Stimulated activated naive CD8-positive, alpha-beta T cell treated with anti-CD3 and anti-CD28 coated beads, Interleukin-15, amount 100 ng/mL, for 72 hours (primary cell): ENCODE measurements around the gene LRTM2.
A peak's percentile ranks its signal among the peaks of the same experiment; 100 is the strongest.

Experiments used
- ATAC-seq: fragments of 150-1000 bp; cut with Tn5 transposase; 2 replicates; pipeline ENCODE4 v1.10.0; 2021; ENCODE audit warnings: mild to moderate bottlenecking, moderate library complexity
- DNase-seq, 2 donors: peaks; one replicate each; pipeline ENCODE4 v3.0.0; 2021 to 2022
- H3K27ac Mint-ChIP-seq, 2 donors: one replicate each; pipeline ENCODE4 v1.8.0; 2022; ENCODE audit warnings: mild to moderate bottlenecking in 2 of 2, mixed read lengths in 2 of 2, moderate library complexity in 2 of 2
- H3K27me3 Mint-ChIP-seq: one replicate; pipeline ENCODE4 v1.8.0; 2022; ENCODE audit warnings: mixed read lengths
- H3K4me1 Mint-ChIP-seq: one replicate; pipeline ENCODE4 v1.8.0; 2022; ENCODE audit warnings: mild to moderate bottlenecking, mixed read lengths
- H3K4me3 Mint-ChIP-seq, 2 donors: one replicate each; pipeline ENCODE4 v1.8.0; 2022; ENCODE audit warnings: mild to moderate bottlenecking in 2 of 2, mixed read lengths in 2 of 2, moderate library complexity in 1 of 2
- H3K9me3 Mint-ChIP-seq, 2 donors: one replicate each; pipeline ENCODE4 v1.8.0; 2022; ENCODE audit warnings: mixed read lengths in 2 of 2

LRTM2 gene

DNA sequence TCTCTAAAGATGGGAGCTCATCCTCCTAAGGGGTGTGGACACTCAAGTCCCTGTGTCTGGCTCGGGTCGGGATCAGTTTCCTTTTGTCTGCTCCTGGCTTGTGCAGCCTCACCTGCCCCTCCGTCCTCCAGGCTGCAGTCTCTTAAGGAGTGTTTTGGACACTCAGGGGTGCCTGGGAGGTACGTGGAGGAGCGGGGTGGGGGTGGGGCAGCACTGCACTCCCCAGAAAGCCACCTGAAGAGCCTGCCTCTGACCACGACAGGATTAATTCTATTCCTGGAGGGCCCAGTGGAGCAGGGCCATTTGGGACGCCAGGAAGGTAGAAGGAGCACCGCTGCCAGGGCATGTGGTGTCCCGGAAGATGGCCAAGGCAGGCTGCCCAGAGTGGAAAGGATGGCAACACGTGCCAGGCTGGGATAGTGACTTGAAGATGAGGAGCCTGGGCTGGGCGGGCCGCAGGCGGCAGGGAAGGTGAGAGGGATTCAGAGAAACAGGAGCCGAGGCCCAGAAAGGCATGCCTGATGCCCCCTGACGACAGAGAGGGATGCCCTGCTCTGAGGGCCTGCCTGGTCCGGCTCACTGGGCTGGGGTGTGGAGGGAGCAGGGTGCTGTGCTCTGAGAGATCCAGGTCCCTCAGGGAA is 14.8 kb upstream of the LRTM2 start:
- no peak overlapping the region for H3K4me3 Mint-ChIP-seq
- H3K9me3 Mint-ChIP-seq, result peaks cover 0 to 5% of the 10 kb centered on the region in 2 donors
- peak overlapping the region in 1 of 2 donors; percentile 96 for H3K27ac Mint-ChIP-seq
- no peak for ATAC-seq
- no peak for DNase-seq
- H3K4me1 Mint-ChIP-seq, result peaks cover 21% of the 10 kb centered on the region
- H3K27me3 Mint-ChIP-seq, result no peaks in the 10 kb centered on the region

DNA sequence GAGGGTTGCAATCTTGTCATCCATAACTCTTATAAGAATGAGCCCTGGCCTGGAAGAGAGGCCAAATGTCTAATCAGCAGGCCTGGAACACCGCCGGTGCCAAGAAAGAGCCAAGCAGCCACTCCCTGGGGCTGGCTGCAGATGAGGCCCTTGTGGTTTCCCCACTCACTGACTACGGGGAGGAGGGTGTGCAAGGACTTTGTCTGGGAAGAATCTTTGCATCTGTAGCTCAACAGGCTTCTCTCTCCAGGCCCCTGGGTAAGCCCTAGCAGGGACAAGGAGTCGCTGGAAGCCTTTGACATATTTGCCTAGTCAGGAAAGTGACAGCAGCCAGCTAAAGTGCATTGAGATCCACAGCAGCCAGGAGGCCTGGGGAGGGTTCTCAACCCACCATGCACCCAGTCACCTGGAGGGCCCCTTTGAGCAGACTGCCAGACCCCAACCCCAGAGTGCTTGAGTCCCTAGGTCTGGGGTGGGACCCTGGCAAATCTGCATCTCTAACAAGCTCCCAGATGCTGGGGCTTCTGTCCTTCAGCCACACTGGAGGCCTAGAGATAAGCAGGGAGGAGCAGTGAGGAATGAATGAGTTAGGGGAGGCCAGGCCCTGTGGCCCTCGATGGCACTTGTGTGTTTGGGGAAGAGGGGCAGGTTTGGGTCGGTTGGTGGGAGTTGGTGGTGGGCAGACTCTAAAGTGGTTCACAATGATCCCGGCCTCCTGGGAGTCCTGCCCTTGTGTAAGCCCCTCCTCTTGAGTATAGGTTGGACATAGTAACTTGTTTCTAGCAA is 13.9 kb upstream of the LRTM2 start:
- Mint-ChIP-seq H3K27ac (peak overlapping the region in 1 of 2 donors; percentile 79), H3K9me3 (peaks cover 0 to 5% of the 10 kb centered on the region in 2 donors), H3K27me3 (no peaks in the 10 kb centered on the region), H3K4me1 (peaks cover 29% of the 10 kb centered on the region), H3K4me3 (no peak overlapping the region)
- DNase-seq (no peak), ATAC-seq (no peak)

DNA sequence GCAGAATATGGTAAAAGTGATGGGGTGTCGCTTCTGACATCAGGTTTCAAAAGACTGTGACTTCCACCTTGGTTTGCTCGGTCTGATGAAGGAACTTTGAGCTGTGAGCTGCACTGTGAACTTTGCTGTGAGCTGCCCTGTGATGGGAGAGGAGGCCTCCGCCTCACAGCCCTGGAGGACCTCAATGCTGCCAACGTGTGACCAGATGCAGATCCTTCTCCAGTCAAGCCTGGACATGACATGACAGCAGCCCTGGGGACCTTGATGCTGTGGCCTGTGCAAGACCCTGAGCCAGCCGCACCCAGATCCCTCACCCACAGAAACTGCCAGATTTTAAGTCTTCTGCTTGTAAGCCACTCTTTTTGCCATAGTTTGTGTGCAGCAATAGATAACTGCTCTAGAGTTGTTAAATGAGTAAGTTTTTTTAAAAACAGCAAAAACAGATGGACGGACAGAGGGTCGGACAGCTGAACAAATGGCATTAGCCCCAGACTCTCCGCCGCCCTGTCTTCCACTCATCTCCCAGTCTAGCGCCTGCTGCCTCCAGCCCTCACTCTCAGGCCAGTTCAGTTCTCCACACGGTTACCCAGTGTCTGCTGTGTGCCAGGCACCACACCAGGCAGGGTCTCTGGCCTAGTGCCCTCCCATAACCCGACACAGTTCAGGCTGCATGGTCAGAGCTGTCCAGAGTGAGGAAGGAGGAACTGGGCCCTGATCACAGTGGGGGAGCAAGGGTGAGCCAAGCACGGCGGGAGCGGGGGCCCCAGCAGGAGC is 13.1 kb upstream of the LRTM2 start:
- no peak overlapping the region for H3K4me3 Mint-ChIP-seq
- peaks cover 32% of the 10 kb centered on the region for H3K4me1 Mint-ChIP-seq
- ATAC-seq, result no peak
- no peak overlapping the region for H3K27ac Mint-ChIP-seq
- peaks cover 0 to 5% of the 10 kb centered on the region in 2 donors for H3K9me3 Mint-ChIP-seq
- no peak for DNase-seq
- H3K27me3 Mint-ChIP-seq, result no peaks in the 10 kb centered on the region

DNA sequence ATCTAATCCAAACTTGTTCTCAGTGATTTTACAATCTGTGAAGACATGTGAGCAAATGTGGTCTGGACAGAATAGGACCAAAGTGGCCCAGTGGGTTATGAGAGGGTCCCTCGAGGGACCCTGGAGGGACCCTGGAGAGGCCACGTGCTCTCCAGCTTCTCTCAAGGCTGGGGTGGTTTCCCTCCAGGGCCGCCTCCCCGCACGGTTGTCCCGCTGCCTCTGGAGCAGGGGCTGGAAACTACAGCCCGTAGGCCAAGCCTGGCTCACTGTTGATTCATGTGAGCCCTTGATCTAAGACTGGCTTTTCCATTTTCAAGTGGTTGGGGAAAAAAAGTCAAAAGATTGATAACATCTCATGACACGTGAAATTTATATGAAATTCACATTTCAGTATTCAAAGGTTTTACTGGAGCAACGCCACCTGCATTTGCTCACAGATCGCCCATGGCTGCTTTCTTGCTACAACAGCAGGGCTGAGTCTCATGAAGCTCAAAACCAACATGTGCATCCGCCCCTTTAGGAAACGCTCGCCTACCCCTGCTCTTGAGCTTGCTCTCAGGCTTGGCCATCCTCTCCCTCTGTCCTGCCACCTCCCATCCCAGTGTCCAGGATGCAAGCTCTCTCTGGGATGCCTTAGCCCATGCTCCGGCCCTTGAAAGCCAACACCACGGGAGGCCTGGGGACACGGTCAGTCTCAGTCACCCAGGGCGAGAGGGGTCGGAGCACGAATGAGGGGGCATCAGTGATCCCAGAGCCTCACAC is 12.1 kb upstream of the LRTM2 start:
- Mint-ChIP-seq H3K4me3 (no peak overlapping the region), H3K27ac (no peak overlapping the region), H3K4me1 (peaks cover 32% of the 10 kb centered on the region), H3K27me3 (no peaks in the 10 kb centered on the region), H3K9me3 (peaks cover 0 to 5% of the 10 kb centered on the region in 2 donors)
- no peak for ATAC-seq
- DNase-seq, result no peak

DNA sequence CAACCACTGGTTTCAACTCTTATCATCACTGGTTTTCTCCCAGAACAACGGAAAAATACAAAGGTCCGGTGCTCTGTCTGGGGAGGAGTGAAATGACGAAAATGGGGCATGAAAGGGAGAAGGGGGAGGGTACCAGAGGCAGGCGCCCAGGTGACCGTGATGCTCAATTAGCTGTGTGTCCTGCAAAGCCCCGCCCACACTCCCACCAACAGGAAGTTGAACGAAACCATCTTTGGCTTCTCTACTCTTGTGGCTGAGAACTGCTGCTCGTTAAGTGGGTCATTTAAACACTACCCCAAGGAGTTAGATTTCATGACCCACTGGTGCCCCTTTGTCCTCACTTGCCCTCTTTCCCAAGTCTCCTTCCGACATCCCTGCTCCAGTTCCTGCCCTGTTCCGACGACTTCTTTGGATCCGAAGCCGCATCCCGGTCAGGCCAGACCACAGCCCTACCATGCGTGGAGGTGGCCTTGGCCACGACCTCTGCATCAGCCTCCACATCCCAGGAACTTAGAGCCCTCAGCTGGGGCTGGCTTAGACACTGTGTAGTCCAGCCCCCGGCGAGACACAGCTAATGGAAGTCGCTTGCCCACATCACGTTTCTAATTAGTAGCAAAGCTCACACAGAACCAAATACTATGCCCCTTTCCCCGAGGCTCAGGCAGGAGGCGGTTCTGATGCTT is 11.4 kb upstream of the LRTM2 start:
- Mint-ChIP-seq H3K4me3 (no peak overlapping the region), H3K9me3 (peaks cover 0 to 5% of the 10 kb centered on the region in 2 donors), H3K27me3 (no peaks in the 10 kb centered on the region), H3K4me1 (peaks cover 32% of the 10 kb centered on the region), H3K27ac (peak overlapping the region in 1 of 2 donors; percentile 48)
- no peak for ATAC-seq
- no peak for DNase-seq

DNA sequence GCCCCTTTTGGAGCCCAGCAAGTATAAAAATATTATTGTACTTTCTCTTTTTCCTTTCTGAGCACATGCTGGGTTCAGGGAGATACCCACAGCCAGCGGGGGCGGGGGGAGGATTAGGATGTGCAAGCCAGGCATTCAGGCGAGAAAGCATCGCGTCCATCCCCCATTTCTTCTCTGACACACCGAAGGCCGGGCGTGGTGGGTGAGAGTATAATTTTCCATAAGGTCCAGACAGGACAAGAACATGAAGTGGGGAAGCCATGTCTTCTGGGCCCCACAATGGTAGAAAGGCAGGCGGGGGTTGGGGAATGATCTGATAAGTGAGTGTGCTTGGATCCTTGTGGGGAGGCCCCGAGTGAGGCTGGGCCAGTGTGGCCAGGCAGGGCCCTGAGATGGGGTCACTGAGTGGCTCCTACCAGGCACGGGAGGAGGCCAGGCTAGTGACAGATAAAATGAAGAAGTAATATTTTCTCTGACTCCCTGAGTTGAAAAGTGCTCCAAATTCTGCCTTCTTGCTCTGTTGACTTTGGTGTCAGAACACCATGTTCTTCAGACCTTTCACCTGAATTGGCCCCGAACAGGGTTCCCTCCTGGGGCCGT is 10.7 kb upstream of the LRTM2 start:
- H3K27ac Mint-ChIP-seq, result peak overlapping the region in 1 of 2 donors; percentile 48
- H3K27me3 Mint-ChIP-seq, result no peaks in the 10 kb centered on the region
- H3K4me3 Mint-ChIP-seq, result no peak overlapping the region
- DNase-seq (no peak), ATAC-seq (no peak)
- no peaks in the 10 kb centered on the region for H3K9me3 Mint-ChIP-seq
- H3K4me1 Mint-ChIP-seq, result peaks cover 26% of the 10 kb centered on the region

DNA sequence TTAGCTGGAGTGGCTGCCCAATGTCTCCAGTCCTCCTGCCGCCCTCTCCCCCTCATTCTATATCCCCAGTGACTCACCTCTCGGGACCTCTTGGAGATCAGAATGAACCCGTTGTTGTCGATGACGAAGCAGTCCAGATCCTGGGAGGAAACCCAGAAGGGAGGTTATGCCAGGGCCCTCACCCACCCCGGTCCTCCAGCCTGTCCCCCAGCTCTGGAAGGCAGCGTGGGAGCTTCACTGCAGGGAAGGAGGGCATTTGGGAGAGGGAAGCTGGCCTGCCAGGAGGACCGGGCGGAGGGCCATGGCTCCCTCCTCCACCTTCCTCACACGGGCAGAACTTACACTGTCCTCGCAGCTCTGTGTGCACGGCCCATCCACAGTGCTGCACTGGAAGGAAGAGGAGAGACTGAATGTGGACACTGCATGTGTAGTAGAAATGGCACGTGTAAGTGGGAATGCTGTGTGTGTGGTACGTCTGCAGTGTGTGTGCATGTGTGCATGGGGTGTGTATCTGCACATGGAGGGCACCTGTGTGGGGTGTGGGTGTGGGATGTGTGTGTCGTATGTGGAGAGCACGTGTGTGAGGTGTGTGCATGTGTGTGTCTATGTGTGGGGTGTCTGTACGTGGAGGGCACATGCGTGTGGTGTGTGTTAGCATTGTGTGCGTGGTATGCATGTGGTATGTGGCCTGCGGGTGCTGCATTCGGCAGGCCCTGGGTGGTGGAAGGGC is 10.0 kb upstream of the LRTM2 start:
- DNase-seq (no peak), ATAC-seq (no peak)
- H3K4me3 Mint-ChIP-seq, result peak overlapping the region in 1 of 2 donors; percentile 61
- peaks cover 21% of the 10 kb centered on the region for H3K4me1 Mint-ChIP-seq
- no peaks in the 10 kb centered on the region for H3K27me3 Mint-ChIP-seq
- H3K27ac Mint-ChIP-seq, result peak overlapping the region in 1 of 2 donors; percentile 8
- H3K9me3 Mint-ChIP-seq, result no peaks in the 10 kb centered on the region

DNA sequence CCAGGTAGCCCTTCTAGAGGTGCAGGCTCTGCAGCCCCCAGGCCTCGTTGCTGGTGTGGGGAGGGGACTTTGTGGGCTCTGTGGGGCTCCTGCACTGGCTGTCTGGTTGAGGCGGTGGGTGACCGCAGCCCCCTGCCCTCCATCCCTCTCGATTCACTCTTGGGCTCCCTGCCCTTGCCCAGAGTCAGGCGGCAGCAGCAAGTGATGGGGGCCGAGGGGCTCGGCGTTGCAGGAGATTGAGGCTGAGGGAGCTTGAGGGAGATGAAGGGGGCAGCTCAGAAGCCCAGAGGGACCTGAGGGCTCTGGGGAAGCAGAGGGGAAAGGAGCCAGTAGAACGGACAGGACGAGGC is 9.5 kb upstream of the LRTM2 start:
- ATAC-seq (peak; percentile 22), DNase-seq (no peak)
- Mint-ChIP-seq H3K9me3 (no peaks in the 10 kb centered on the region), H3K4me3 (peak overlapping the region; percentile 7 to 61), H3K27ac (peak overlapping the region; percentile 8 to 94), H3K4me1 (peaks cover 21% of the 10 kb centered on the region), H3K27me3 (no peaks in the 10 kb centered on the region)

DNA sequence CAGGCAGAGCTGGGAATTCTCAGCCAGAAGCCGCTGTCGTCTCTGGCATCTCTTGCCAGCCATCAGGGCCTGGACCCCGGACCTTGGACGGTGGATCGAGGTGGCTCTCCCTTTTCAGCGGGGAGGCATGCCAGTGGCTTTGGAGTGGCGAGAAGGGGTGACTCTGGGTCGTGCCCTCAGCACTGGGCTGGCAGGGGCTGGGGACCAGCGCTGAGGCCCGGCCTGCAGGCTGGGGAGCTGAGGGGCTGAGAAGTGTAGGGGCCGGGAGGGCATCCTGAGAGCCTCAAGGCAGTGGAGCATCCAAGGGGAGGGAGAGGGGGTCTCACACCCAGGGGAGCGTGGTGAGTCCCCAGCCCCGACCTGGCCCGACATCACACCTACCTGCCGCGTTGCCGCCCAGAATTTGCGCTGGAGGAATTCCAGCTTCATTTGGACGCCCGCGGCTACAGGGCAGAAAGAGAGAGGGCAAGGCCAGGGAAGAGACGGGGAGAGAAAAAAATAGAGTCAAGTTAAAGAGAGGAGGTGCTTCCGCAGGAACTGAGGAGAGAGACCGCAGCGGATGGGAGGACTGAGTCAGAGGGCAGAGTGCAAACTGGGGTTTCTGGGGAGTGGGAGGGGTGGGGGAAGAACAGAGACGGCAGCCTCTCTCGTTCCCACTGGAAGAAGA is 9.0 kb upstream of the LRTM2 start:
- H3K27me3 Mint-ChIP-seq, result no peaks in the 10 kb centered on the region
- ATAC-seq (peak; percentile 60), DNase-seq (no peak)
- peaks cover 21% of the 10 kb centered on the region for H3K4me1 Mint-ChIP-seq
- H3K27ac Mint-ChIP-seq, result peak overlapping the region; percentile 8 to 94
- H3K4me3 Mint-ChIP-seq, result peak overlapping the region; percentile 7 to 61
- H3K9me3 Mint-ChIP-seq, result no peaks in the 10 kb centered on the region

DNA sequence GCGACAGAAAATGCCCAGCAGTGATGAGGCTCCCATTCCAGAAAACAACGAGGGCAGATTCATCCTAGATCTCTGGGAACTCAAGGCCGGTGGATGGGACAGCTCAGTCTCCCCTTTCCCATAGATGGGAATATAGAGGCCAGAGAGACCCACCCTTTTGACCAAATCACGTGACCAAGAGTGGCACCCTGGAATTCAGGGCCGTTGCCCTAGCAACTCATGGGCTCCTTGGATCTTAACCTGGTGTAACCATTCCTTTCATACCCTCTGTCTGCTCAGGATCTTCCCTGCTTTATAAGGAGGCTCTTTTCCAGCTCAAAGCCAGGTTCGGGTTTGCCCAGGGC is 8.4 kb upstream of the LRTM2 start:
- Mint-ChIP-seq H3K9me3 (no peaks in the 10 kb centered on the region), H3K27me3 (no peaks in the 10 kb centered on the region), H3K27ac (peak overlapping the region in 1 of 2 donors; percentile 4), H3K4me1 (peaks cover 21% of the 10 kb centered on the region), H3K4me3 (peak overlapping the region in 1 of 2 donors; percentile 61)
- DNase-seq (no peak), ATAC-seq (no peak)

DNA sequence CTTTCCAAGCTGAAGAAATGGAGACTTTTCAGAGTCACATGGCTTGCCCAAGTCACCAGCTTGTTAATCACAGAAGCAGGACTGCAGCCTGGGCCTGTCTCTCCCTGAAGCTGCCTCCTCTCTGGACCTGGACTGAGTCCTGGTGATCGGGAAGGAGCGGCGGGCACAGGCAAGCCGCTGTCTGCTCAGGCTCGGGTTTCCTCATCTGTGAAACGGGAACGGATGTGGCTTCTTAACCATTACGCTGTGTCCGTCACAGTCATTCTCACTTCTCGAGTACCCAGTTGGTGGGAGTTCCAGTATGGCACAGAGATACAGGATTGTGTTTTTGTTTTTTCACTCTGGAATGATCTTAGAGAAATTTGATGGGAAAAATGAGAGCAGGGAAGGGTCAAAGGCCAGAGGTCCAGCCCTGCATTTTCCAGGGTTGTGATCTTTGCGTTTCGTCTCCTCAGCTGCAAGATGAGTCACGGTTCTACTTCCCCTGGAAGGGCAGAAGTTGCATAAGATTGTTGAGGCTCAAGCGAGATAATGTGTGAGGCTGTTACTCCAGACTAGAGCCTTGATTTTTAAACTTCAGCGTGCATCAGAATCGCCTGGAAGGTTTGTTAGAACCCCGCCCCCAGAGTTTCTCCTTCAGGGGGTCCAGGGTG is 7.6 kb upstream of the LRTM2 start:
- H3K4me3 Mint-ChIP-seq, result no peak overlapping the region
- peak overlapping the region in 1 of 2 donors; percentile 53 for H3K27ac Mint-ChIP-seq
- H3K4me1 Mint-ChIP-seq, result peaks cover 21% of the 10 kb centered on the region
- DNase-seq (no peak), ATAC-seq (no peak)
- no peaks in the 10 kb centered on the region for H3K9me3 Mint-ChIP-seq
- no peaks in the 10 kb centered on the region for H3K27me3 Mint-ChIP-seq

DNA sequence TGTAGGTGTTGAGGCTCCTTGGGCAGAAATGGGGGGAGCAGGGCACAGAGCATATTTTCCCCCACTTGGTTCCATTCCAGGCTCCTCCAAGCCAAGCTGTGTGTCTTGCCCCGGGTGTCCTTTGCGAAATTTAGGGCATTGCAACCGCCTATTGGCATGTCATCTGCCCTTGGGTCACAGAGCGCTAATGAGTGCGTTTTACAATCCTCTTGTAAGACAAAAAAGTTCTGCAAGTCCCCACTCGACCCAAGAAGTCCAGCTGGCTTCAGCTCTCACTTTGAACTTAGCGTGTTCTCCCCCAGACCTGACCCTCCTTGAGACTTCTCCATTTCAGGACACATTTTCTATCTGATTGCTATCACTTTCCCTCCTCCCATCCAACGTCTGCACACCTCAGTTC is 6.1 kb upstream of the LRTM2 start:
- Mint-ChIP-seq H3K27ac (no peak overlapping the region), H3K9me3 (no peaks in the 10 kb centered on the region), H3K4me3 (no peak overlapping the region), H3K27me3 (peaks cover 4% of the 10 kb centered on the region), H3K4me1 (peaks cover 15% of the 10 kb centered on the region)
- DNase-seq, result no peak
- ATAC-seq, result no peak

DNA sequence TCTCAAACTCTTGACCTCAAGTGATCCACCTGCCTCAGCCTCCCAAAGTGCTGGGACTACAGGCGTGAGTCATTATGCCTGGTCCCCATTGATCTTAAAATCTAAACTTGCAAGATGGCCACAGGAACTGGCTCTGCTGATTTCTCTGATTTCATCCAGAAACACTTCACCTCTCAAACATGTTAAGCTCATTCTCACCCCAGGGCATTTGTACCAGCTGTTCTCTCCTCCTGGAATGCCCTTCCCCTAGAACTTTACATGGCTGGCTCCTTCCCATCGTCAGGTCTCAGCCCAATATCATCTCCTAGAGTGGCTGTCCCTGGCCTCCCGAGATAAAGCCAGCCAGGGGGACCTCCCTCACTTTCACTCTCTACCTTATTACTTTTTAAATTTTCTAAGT is 5.3 kb upstream of the LRTM2 start:
- H3K27ac Mint-ChIP-seq, result no peak overlapping the region
- peaks cover 18% of the 10 kb centered on the region for H3K4me1 Mint-ChIP-seq
- no peak overlapping the region for H3K4me3 Mint-ChIP-seq
- ATAC-seq (no peak), DNase-seq (no peak)
- H3K9me3 Mint-ChIP-seq, result no peaks in the 10 kb centered on the region
- H3K27me3 Mint-ChIP-seq, result peaks cover 13% of the 10 kb centered on the region
